Activated B cell treated with CpG ODN at 0.5 μM for 24 hours (primary cell): ENCODE data around the gene BCAS3. TPM values are rescaled to one million over a fixed set of nuclear protein-coding genes. Genes with fewer than 3 reads are reported as not detected.
"Not testable (repeated sequence)": the region's sequence is repeated elsewhere in the genome, so short reads cannot be mapped to it uniquely, and the experiment has no call there.

Experiments used
- ATAC-seq: fragments of 200-7000 bp; cut with Tn5 transposase; one replicate; pipeline ENCODE4 v1.10.0; 2021; ENCODE audit warnings: low read depth, mild to moderate bottlenecking, moderate library complexity
- CTCF ChIA-PET: fragments of 350-600 bp; sonication (Branson Sonifier 250); formaldehyde crosslinking; loops from one replicate; lab custom pipeline; 2021; ENCODE audit warnings: antibody characterized with exemption; lab: Charles Lee
- POLR2A ChIA-PET: fragments of 350-600 bp; sonication (Branson Sonifier 250); formaldehyde crosslinking; loops from one replicate; lab custom pipeline; 2021; ENCODE audit warnings: antibody characterized with exemption; lab: Charles Lee
- DNase-seq: peaks from one replicate; pipeline ENCODE4 v3.0.0; 2022
- H3K27ac Mint-ChIP-seq: one replicate; pipeline ENCODE4 v1.8.0; 2020; ENCODE audit warnings: mixed read lengths
- H3K27me3 Mint-ChIP-seq: one replicate; pipeline ENCODE4 v1.8.0; 2021; ENCODE audit warnings: mixed read lengths
- H3K36me3 Mint-ChIP-seq: one replicate; pipeline ENCODE4 v1.8.0; 2021; ENCODE audit warnings: low read depth, mixed read lengths
- H3K4me1 Mint-ChIP-seq: one replicate; pipeline ENCODE4 v1.8.0; 2021; ENCODE audit warnings: mixed read lengths
- H3K4me3 Mint-ChIP-seq: one replicate; pipeline ENCODE4 v1.8.0; 2020; ENCODE audit warnings: mild to moderate bottlenecking, mixed read lengths
- H3K9me3 Mint-ChIP-seq: one replicate; pipeline ENCODE4 v1.8.0; 2020; ENCODE audit warnings: mixed read lengths
- CTCF ChIP-seq: fragments of 200-600 bp; IDR thresholded peaks from one replicate; pipeline ENCODE4 v1.8.0; 2022; ENCODE audit warnings: antibody characterized with exemption, mild to moderate bottlenecking
- intact Hi-C: fragments of 100-400 bp; cut with micrococcal nuclease; formaldehyde crosslinking; loops from one replicate; pipeline ENCODE4 v1.15.1; 2024
- total RNA-seq: library from RNA; stranded (reverse); gene quantifications from 2 replicates; pipeline ENCODE4 v1.2.3, GENCODE V29; 2022

BCAS3 gene
- total RNA-seq, 1 donor from 2014 or later = 37.5 TPM

DNA sequence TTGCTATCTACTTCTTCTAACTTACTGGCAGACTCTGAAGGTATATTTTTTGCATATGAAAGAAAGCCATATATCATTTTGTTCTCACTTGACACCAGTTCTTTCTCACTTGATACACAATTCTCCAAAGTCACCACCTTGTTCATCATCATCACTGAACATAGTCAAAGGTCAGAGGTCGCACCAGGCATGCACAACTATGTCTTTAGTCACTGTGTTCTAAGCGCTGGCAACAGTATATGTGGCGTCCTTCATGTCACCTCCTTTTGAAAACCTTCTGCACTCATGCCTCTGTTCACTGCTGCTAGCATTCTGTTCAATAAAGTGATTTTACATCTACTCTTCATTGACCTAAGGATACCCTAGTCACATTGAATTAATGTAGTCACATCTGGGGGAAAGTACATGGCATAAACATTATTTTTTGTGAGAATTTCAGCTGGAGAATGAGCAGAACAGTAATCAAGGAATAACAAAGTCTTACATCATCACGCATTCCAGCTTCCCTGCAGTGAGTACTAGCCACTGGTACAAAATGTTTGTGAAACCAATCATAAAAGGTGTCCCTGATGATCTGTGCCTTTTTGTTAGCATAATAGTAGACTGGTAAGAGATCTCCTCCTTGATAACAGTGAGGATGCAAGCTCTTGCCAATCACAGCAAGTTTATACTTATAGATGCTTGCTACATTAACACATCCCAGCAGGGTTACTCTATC, 754.1 kb downstream of the BCAS3 start:
- POLR2A ChIA-PET = no interaction called here
- intact Hi-C loops = no loop called here
- CTCF ChIA-PET = no interaction called here
- H3K27ac Mint-ChIP-seq = no peak overlapping the region
- no peaks in the 10 kb centered on the region for H3K4me1 Mint-ChIP-seq
- H3K27me3 Mint-ChIP-seq = peaks cover 29% of the 10 kb centered on the region
- no peaks in the 10 kb centered on the region for H3K36me3 Mint-ChIP-seq
- H3K4me3 Mint-ChIP-seq = no peak overlapping the region
- ATAC-seq = no peak
- peaks cover 14% of the 10 kb centered on the region for H3K9me3 Mint-ChIP-seq
- TF ChIP-seq CTCF = no peak
- no peak for DNase-seq

DNA sequence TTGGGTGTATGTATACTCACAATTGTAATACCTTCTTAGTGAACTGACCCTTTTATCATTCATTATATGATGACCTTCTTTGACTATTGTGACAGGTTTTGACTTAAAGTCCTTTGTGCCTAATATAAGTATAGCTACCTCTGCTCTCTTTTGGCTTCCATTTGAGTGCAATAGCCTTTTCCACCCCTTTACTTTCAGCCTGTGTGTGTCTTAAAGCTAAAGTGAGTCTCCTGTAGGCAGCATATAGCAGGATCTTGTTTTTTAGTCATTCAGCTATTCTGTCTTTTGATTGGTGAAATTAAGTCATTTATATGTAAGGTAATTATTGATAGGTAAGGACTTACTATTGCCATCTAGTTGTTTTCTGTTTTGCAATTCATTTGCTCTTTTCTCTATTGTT, 758.6 kb downstream of the BCAS3 start:
- Mint-ChIP-seq H3K36me3 (no peaks in the 10 kb centered on the region), H3K27me3 (peaks cover 56% of the 10 kb centered on the region), H3K9me3 (peaks cover 26% of the 10 kb centered on the region), H3K27ac (no peak overlapping the region), H3K4me3 (no peak overlapping the region), H3K4me1 (no peaks in the 10 kb centered on the region)
- intact Hi-C loops = no loop called here
- TF ChIP-seq CTCF = no peak
- CTCF ChIA-PET = no interaction called here
- ATAC-seq (no peak), DNase-seq (no peak)
- POLR2A ChIA-PET = no interaction called here

- no peak for DNase-seq
- Mint-ChIP-seq H3K27ac (no peak overlapping the region), H3K36me3 (no peaks in the 10 kb centered on the region), H3K4me3 (no peak overlapping the region), H3K4me1 (no peaks in the 10 kb centered on the region), H3K27me3 (peaks cover 53% of the 10 kb centered on the region), H3K9me3 (peaks cover 26% of the 10 kb centered on the region)
- ChIA-PET POLR2A (no interaction called here), CTCF (no interaction called here)
- intact Hi-C loops = no loop called here
- no peak for ATAC-seq
- no peak for TF ChIP-seq CTCF
Observed at GRCh38 chr17:61436995-61437704, 759.5 kb downstream of the BCAS3 start.

GRCh38 chr17:61440697-61441096, 763.0 kb downstream of the BCAS3 start:
- Mint-ChIP-seq H3K27me3 (peaks cover 40% of the 10 kb centered on the region), H3K36me3 (no peaks in the 10 kb centered on the region), H3K4me3 (no peak overlapping the region), H3K9me3 (peaks cover 19% of the 10 kb centered on the region), H3K27ac (no peak overlapping the region), H3K4me1 (no peaks in the 10 kb centered on the region)
- ChIA-PET POLR2A (no interaction called here), CTCF (no interaction called here)
- ATAC-seq (no peak), DNase-seq (no peak)
- TF ChIP-seq CTCF = no peak
- intact Hi-C loops = no loop called here

- H3K36me3 Mint-ChIP-seq, DNase-seq, H3K27ac Mint-ChIP-seq, CTCF ChIA-PET, intact Hi-C loops, H3K4me3 Mint-ChIP-seq, POLR2A ChIA-PET, H3K4me1 Mint-ChIP-seq, ATAC-seq: not testable (repeated sequence)
- H3K27me3 Mint-ChIP-seq = peaks cover 41% of the 10 kb centered on the region
- H3K9me3 Mint-ChIP-seq = peaks cover 14% of the 10 kb centered on the region
Observed at GRCh38 chr17:61441507-61441906, 763.9 kb downstream of the BCAS3 start.
